K562 (cell line): ENCODE measurements around the gene PAEP. TPM values are rescaled to one million over a fixed set of nuclear protein-coding genes. Genes with fewer than 3 reads are reported as not detected.

Experiments used
- ATAC-seq: fragments of 200-7000 bp; cut with Tn5 transposase; 3 replicates; pipeline ENCODE4 v1.9.1; 2020; ENCODE audit warnings: moderate library complexity
- BruUV-seq: library from RNA; stranded (reverse); fragments of 400-500 nt; replicated peaks from 2 replicates; lab custom pipeline; 2021; lab: Mats Ljungman, UMichigan
- CTCF ChIA-PET: fragments of 300-600 bp; formaldehyde crosslinking; extraction: SDS; loops from one replicate; lab custom pipeline; 2021; ENCODE audit warnings: low intra/inter-chr PET ratio; lab: Yijun Ruan, JAX
- POLR2A ChIA-PET: fragments of 300-600, 350-650 bp; sonication (Branson Sonifier 250); formaldehyde crosslinking; extraction: SDS; loops from one replicate; lab custom pipeline; 2021; ENCODE audit warnings: antibody characterized with exemption, inconsistent platforms; lab: Yijun Ruan, JAX
- DNase-seq, 4 experiments: peaks; one replicate each; pipeline versions ENCODE4 v3.0.0 to v3.0.0-alpha.2; 2011 to 2018; ENCODE audit warnings: low spot score in 3 of 4, mixed read lengths in 3 of 4; ENCODE audit errors: extremely low read depth in 1 of 4
- FAIRE-seq: peaks from 2 replicates; lab custom pipeline; 2011; peaks lifted over from hg19 to GRCh38; lab: Jason Lieb, UNC
- H2AFZ ChIP-seq: 2 replicates; pipeline ENCODE4 v1.6.0; 2011; ENCODE audit warnings: low read depth, low read length, control low read depth, inconsistent platforms
- H3K27ac ChIP-seq: fragments of 200-600 bp; 3 replicates; pipeline ENCODE4 v1.8.0; 2011; ENCODE audit warnings: low read depth, mild to moderate bottlenecking, control low read depth, inconsistent platforms, low read length, moderate library complexity, mixed read lengths; ENCODE audit errors: extremely low read depth
- H3K27me3 ChIP-seq, 2 experiments: fragments of 300-600 bp in 1 of 2; 2 replicates in 1 of 2; 3 replicates in 1 of 2; pipeline versions ENCODE4 v1.6.0 to v1.8.0; 2011; ENCODE audit warnings: inconsistent platforms in 2 of 2, low read length in 2 of 2, mild to moderate bottlenecking in 1 of 2, mixed read lengths in 1 of 2, moderate library complexity in 1 of 2; ENCODE audit not compliant: control insufficient read depth in 2 of 2, insufficient read depth in 2 of 2
- H3K36me3 ChIP-seq: fragments of 300-600 bp; 3 replicates; pipeline ENCODE4 v1.8.0; 2011; ENCODE audit warnings: mild to moderate bottlenecking, low read length, inconsistent platforms; ENCODE audit not compliant: control insufficient read depth, insufficient read depth
- H3K4me1 ChIP-seq, 2 experiments: fragments of 200-600 bp in 1 of 2; replicated peaks in 1 of 2; 2 replicates in 1 of 2; 3 replicates in 1 of 2; pipeline versions ENCODE4 v1.5.1 to v1.8.0; 2011; ENCODE audit warnings: inconsistent platforms in 2 of 2, low read length in 2 of 2, mild to moderate bottlenecking in 1 of 2, mixed read lengths in 1 of 2, moderate library complexity in 1 of 2; ENCODE audit not compliant: control insufficient read depth in 2 of 2, insufficient read depth in 2 of 2
- H3K4me2 ChIP-seq: 2 replicates; pipeline ENCODE4 v1.6.1; 2011; ENCODE audit warnings: low read length, control low read depth, inconsistent platforms, mixed read lengths; ENCODE audit not compliant: insufficient read depth
- H3K4me3 ChIP-seq: fragments of 200-600 bp; sonication (generic), shearing (Covaris generic); 2 replicates; pipeline ENCODE4 v1.5.1; 2016; ENCODE audit warnings: control low read depth, inconsistent platforms
- H3K79me2 ChIP-seq: fragments of 200-600 bp; 3 replicates; pipeline ENCODE4 v1.8.0; 2011; ENCODE audit warnings: low read length, inconsistent platforms; ENCODE audit not compliant: control insufficient read depth, insufficient read depth
- H3K9ac ChIP-seq, 2 experiments: 2 replicates each; pipeline versions ENCODE4 v1.6.0 to v1.6.1; 2011; ENCODE audit warnings: low read depth in 2 of 2, low read length in 2 of 2, control low read depth in 1 of 2, inconsistent platforms in 1 of 2, mild to moderate bottlenecking in 1 of 2, mixed read lengths in 1 of 2; ENCODE audit not compliant: insufficient read depth in 1 of 2
- H3K9me1 ChIP-seq: one replicate; pipeline ENCODE4 v1.6.0; 2011; ENCODE audit warnings: inconsistent platforms, mild to moderate bottlenecking, low read length, moderate library complexity; ENCODE audit not compliant: control insufficient read depth, insufficient read depth
- H3K9me3 ChIP-seq: replicated peaks from 2 replicates; pipeline ENCODE4 v1.5.1; 2011; ENCODE audit warnings: low read depth, low read length, inconsistent platforms; ENCODE audit not compliant: control insufficient read depth, insufficient read depth
- H4K20me1 ChIP-seq: replicated peaks from 2 replicates; pipeline ENCODE4 v1.6.1; 2011; ENCODE audit warnings: low read length, inconsistent platforms, mixed read lengths; ENCODE audit not compliant: control insufficient read depth, insufficient read depth
- BCL6 ChIP-seq: fragments of 250-450 bp; sonication (Bioruptor Pico); IDR thresholded peaks from 2 replicates; pipeline ENCODE4 v1.4.0; 2020
- CHCHD3 ChIP-seq: fragments of 250-450 bp; sonication (Bioruptor Pico); IDR thresholded peaks from 2 replicates; pipeline ENCODE4 v2.1.2; 2022; ENCODE audit warnings: mild to moderate bottlenecking
- EP300 ChIP-seq: IDR thresholded peaks from 2 replicates; pipeline ENCODE4 v1.6.1; 2012; ENCODE audit warnings: low read length, improper control_type of control experiment
- GTF2B ChIP-seq: IDR thresholded peaks from 2 replicates; pipeline ENCODE4 v1.6.1; 2011; ENCODE audit not compliant: insufficient read length; ENCODE audit errors: extremely low read depth
- LEF1 ChIP-seq: fragments of 450-650 bp; IDR thresholded peaks from 2 replicates; pipeline ENCODE4 v1.6.1; 2016; ENCODE audit warnings: mild to moderate bottlenecking
- MBD2 ChIP-seq: sonication (generic); IDR thresholded peaks from 2 replicates; pipeline ENCODE4 v1.6.1; 2016; ENCODE audit warnings: low read depth, borderline replicate concordance
- NCOA2 ChIP-seq, 2 experiments: fragments of 450-650 bp; IDR thresholded peaks; 2 replicates each; pipeline ENCODE4 v1.6.1; 2018; ENCODE audit warnings: mild to moderate bottlenecking in 2 of 2, moderate library complexity in 1 of 2; ENCODE audit not compliant: partially characterized antibody in 2 of 2
- NRF1 ChIP-seq, 2 experiments: fragments of 450-650 bp; IDR thresholded peaks in 1 of 2; conservative IDR thresholded peaks in 1 of 2; 2 replicates each; pipeline ENCODE4 v1.6.1; 2014; ENCODE audit warnings: mild to moderate bottlenecking in 2 of 2
- PYGO2 ChIP-seq: fragments of 450-650 bp; IDR thresholded peaks from 2 replicates; pipeline ENCODE4 v1.6.1; 2016; ENCODE audit warnings: mild to moderate bottlenecking, missing genetic modification characterization, moderate library complexity, missing compliant biosample characterization
- SMARCA5 ChIP-seq: fragments of 450-650 bp; IDR thresholded peaks from 2 replicates; pipeline ENCODE4 v1.6.1; 2016
- SMARCE1 ChIP-seq: fragments of 450-650 bp; IDR thresholded peaks from 2 replicates; pipeline ENCODE4 v1.7.1; 2016; ENCODE audit warnings: mild to moderate bottlenecking
- YBX1 ChIP-seq: fragments of 450-650 bp; IDR thresholded peaks from 2 replicates; pipeline ENCODE4 v1.7.1; 2016; ENCODE audit warnings: mild to moderate bottlenecking
- ZBTB11 ChIP-seq, 3 experiments: fragments of 200-800 bp in 1 of 3; fragments of 250-450 bp in 1 of 3; fragments of 450-650 bp in 1 of 3; sonication (Bioruptor Pico) in 1 of 3; sonication (Bioruptor generic) in 1 of 3; formaldehyde crosslinking in 1 of 3; IDR thresholded peaks; 2 replicates each; pipeline versions ENCODE4 v1.6.1 to v1.8.0; 2016 to 2022; ENCODE audit warnings: mild to moderate bottlenecking in 2 of 3, missing genetic modification characterization in 2 of 3, missing compliant biosample characterization in 1 of 3, moderate library complexity in 1 of 3
- ZBTB49 ChIP-seq: sonication (generic); formaldehyde crosslinking; IDR thresholded peaks from 2 replicates; pipeline ENCODE4 v1.8.0; 2022; ENCODE audit warnings: missing genetic modification reagents, mild to moderate bottlenecking, borderline replicate concordance
- ZNF282 ChIP-seq: sonication (generic); formaldehyde crosslinking; IDR thresholded peaks from 2 replicates; pipeline ENCODE4 v1.8.1; 2023; ENCODE audit warnings: missing genetic modification reagents
- WGBS: fragments of 100-300 bp; shearing (Covaris generic); methylation state at CpG from one replicate; pipeline ENCODE4 v1.1.6; 2016; ENCODE audit warnings: low coverage, mixed read lengths; ENCODE audit not compliant: insufficient coverage; ENCODE audit errors: missing lambda C conversion rate; 5-methylcytosine and 5-hydroxymethylcytosine counted together
- in situ Hi-C: fragments of 300-500 bp; cut with MboI; formaldehyde crosslinking; loops from 4 replicates; pipeline ENCODE4 v1.15.0; 2018; ENCODE audit warnings: inconsistent platforms, mixed read lengths
- intact Hi-C: fragments of 100-400 bp; cut with micrococcal nuclease; formaldehyde crosslinking; loops from 2 replicates; pipeline ENCODE4 v1.14.2; 2022
- polyA plus RNA-seq, 8 experiments: library from polyadenylated mRNA; depleted of rRNA in 4 of 8; stranded (reverse) in 5 of 8; unstranded in 3 of 8; fragments of >200 nt; fragmentation: Nextera tagmentation in 2 of 8; fragmentation: Illumina TruSeq in 1 of 8; extraction: Ambion mirVana in 2 of 8; extraction: Trizol in 1 of 8; gene quantifications; 2 replicates each; pipeline versions ENCODE4 v1.2.1 to v1.2.3, GENCODE V29; 2011 to 2014; ENCODE audit warnings: inconsistent platforms in 1 of 8, missing spikeins in 1 of 8
- total RNA-seq, 7 experiments: library from RNA; depleted of rRNA in 6 of 7; stranded (reverse); fragments of >200 nt in 6 of 7; fragmentation: Illumina TruSeq in 2 of 7; extraction: Trizol in 2 of 7; gene quantifications; 2 replicates each; pipeline versions ENCODE4 v1.2.1 to v1.2.3, GENCODE V29; 2011 to 2021; ENCODE audit warnings: low replicate concordance in 1 of 7

Gene PAEP
- total and polyA plus RNA-seq, 9 of the 15 experiments (the other 6 are each of a cell fraction or from before 2014, with no cell fraction given): 0.22 to 4.5 (median 0.58) TPM

- Histone ChIP-seq H3K9me3 (no peaks in the 10 kb centered on the region), H2AFZ (no peak overlapping the region), H4K20me1 (no peaks in the 10 kb centered on the region), H3K79me2 (no peaks in the 10 kb centered on the region), H3K4me1 (peaks cover 0 to 20% of the 10 kb centered on the region in 2 experiments; a peak in 1 of 5 replicates), H3K9ac (no peak overlapping the region), H3K27ac (no peak overlapping the region), H3K9me1 (no peaks in the 10 kb centered on the region), H3K27me3 (peaks cover 9 to 66% of the 10 kb centered on the region in 2 experiments; a peak in 3 of 5 replicates), H3K4me3 (no peak overlapping the region), H3K36me3 (no peaks in the 10 kb centered on the region), H3K4me2 (no peak overlapping the region)
- ChIA-PET POLR2A (no interaction called here), CTCF (no interaction called here)
- no peak for ATAC-seq
- in situ Hi-C loops: no loop called here
- no peak for FAIRE-seq
- intact Hi-C loops: no loop called here
- no TSS peak for BruUV-seq
- WGBS: 0% methylated on average over 2 of the region's 2 CpGs
- DNase-seq: no peak
- TF ChIP-seq NRF1 (conservative IDR thresholded peaks at IDR 0.05 in 1 of 2, IDR thresholded peaks at IDR 0.05 in 1 of 2): no peak
- no peak for TF ChIP-seq NCOA2 (IDR thresholded peaks at IDR 0.05; ENCODE audit: partially characterized antibody in 2 of 2)
- no peak for TF ChIP-seq PYGO2 (tag)
- no peak for TF ChIP-seq EP300
- no peak for TF ChIP-seq ZBTB49 (CRISPR knock-in tag)
- TF ChIP-seq SMARCE1: no peak
- TF ChIP-seq GTF2B: no peak
- TF ChIP-seq SMARCA5: no peak
- no peak for TF ChIP-seq BCL6 (CRISPR knock-in tag)
- TF ChIP-seq ZNF282: no peak
- no peak for TF ChIP-seq ZBTB11 (CRISPR knock-in tag; IDR thresholded peaks at IDR 0.05)
- no peak for TF ChIP-seq MBD2
- no peak for TF ChIP-seq CHCHD3 (CRISPR knock-in tag)
- TF ChIP-seq LEF1: no peak
- no peak for TF ChIP-seq YBX1
These were observed 17.8 kb downstream of the PAEP start for GRCh38 chr9:135579356-135579755.
